ENCODE data around the gene KCTD16.

DNA sequence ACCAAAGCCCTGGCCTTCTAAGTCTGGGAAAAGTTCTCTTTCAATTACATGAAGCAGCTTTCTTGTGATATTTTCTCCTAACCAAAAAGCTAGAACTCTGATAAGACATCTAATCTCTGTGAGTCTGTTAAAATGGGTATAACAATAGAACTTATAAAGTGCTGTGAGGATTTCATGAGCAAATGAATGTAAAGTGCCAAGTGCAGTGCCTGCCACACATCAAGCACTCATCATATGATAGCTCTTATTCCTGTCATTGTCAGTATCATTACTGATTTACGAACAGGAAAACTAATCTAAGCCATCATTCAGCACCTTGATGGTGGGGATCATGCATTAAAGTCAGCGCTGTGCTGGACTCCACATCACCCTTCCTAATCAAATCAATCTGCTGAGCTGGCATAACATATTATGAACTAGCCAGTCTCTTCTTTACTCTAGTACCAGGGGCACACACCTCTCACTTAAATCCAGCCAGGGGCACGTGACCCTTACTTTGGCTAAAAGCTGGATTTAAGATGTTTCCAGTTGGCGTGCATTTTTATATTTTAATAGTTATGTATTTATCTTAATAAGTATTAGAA, 37.5 kb upstream of the KCTD16 start:
- TF ChIP-seq, protein P1, sequence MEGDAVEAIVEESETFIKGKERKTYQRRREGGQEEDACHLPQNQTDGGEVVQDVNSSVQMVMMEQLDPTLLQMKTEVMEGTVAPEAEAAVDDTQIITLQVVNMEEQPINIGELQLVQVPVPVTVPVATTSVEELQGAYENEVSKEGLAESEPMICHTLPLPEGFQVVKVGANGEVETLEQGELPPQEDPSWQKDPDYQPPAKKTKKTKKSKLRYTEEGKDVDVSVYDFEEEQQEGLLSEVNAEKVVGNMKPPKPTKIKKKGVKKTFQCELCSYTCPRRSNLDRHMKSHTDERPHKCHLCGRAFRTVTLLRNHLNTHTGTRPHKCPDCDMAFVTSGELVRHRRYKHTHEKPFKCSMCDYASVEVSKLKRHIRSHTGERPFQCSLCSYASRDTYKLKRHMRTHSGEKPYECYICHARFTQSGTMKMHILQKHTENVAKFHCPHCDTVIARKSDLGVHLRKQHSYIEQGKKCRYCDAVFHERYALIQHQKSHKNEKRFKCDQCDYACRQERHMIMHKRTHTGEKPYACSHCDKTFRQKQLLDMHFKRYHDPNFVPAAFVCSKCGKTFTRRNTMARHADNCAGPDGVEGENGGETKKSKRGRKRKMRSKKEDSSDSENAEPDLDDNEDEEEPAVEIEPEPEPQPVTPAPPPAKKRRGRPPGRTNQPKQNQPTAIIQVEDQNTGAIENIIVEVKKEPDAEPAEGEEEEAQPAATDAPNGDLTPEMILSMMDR (optimal IDR thresholded peaks at IDR 0.05 in 1 of 3, IDR thresholded peaks at IDR 0.05 in 1 of 3, conservative IDR thresholded peaks at IDR 0.05 in 1 of 3; ENCODE audit: extremely low read depth in 1 of 3, insufficient read depth in 2 of 3, low read length in 3 of 3), result no peak
- TF ChIP-seq EZH2 (IDR thresholded peaks at IDR 0.05; ENCODE audit: low read length), result no peak
